ENCODE data around the gene THEM4. TPM values are rescaled to one million over a fixed set of nuclear protein-coding genes. Genes with fewer than 3 reads are reported as not detected.
A peak's percentile ranks its signal among the peaks of the same experiment; 100 is the strongest.
"Not testable (repeated sequence)": the region's sequence is repeated elsewhere in the genome, so short reads cannot be mapped to it uniquely, and the experiment has no call there.

THEM4 gene
- total RNA-seq, 2 experiments from 2014 or later: 29.8 to 31.7 TPM

GRCh38 chr1:151858030-151858746, 51.1 kb downstream of the THEM4 start:
- no peak for ATAC-seq
- ChIA-PET POLR2A (no interaction called here), CTCF (interaction anchor here (0.9 to 2.3 kb wide), 6 partner anchors 9 to 143 kb away, joined by 3 to 9 read pairs (median 5); no protein-coding TSS in a partner anchor)
- Mint-ChIP-seq H3K4me1 (ENCODE audit: low read depth) (no peaks in the 10 kb centered on the region), H3K9me3 (ENCODE audit: insufficient read depth) (no peaks in the 10 kb centered on the region), H3K27me3 (ENCODE audit: low read depth) (peaks cover 12% of the 10 kb centered on the region), H3K36me3 (ENCODE audit: low read depth) (no peaks in the 10 kb centered on the region), H3K4me3 (no peak overlapping the region), H3K27ac (no peak overlapping the region)
- no peak for DNase-seq

- no peak overlapping the region for H3K4me3 Mint-ChIP-seq
- DNase-seq (no peak), ATAC-seq (no peak)
- H3K36me3 Mint-ChIP-seq (ENCODE audit: low read depth): no peaks in the 10 kb centered on the region
- H3K27ac Mint-ChIP-seq: no peak overlapping the region
- no peaks in the 10 kb centered on the region for H3K27me3 Mint-ChIP-seq (ENCODE audit: low read depth)
- no peaks in the 10 kb centered on the region for H3K9me3 Mint-ChIP-seq (ENCODE audit: insufficient read depth)
- ChIA-PET CTCF (interaction anchor here (1.2 to 1.3 kb wide), 2 partner anchors 10 to 146 kb away, joined by 3 read pairs; no protein-coding TSS in a partner anchor), POLR2A (no interaction called here)
- no peaks in the 10 kb centered on the region for H3K4me1 Mint-ChIP-seq (ENCODE audit: low read depth)
Measured at GRCh38 chr1:151855933-151856332, 53.4 kb downstream of the THEM4 start.

- POLR2A ChIA-PET; H3K4me3 Mint-ChIP-seq; H3K27me3 Mint-ChIP-seq (ENCODE audit: low read depth); ATAC-seq; H3K27ac Mint-ChIP-seq; H3K36me3 Mint-ChIP-seq (ENCODE audit: low read depth); DNase-seq; H3K9me3 Mint-ChIP-seq (ENCODE audit: insufficient read depth); H3K4me1 Mint-ChIP-seq (ENCODE audit: low read depth): not testable (repeated sequence)
- CTCF ChIA-PET: interaction anchor here (1.2 to 1.3 kb wide), 2 partner anchors 9 to 146 kb away, joined by 3 read pairs; no protein-coding TSS in a partner anchor
Measured at GRCh38 chr1:151855516-151855915, 53.8 kb downstream of the THEM4 start.

GRCh38 chr1:151854658-151855057, 54.7 kb downstream of the THEM4 start:
- no peaks in the 10 kb centered on the region for H3K9me3 Mint-ChIP-seq (ENCODE audit: insufficient read depth)
- H3K4me1 Mint-ChIP-seq (ENCODE audit: low read depth): no peaks in the 10 kb centered on the region
- no peak overlapping the region for H3K4me3 Mint-ChIP-seq
- no peaks in the 10 kb centered on the region for H3K36me3 Mint-ChIP-seq (ENCODE audit: low read depth)
- H3K27me3 Mint-ChIP-seq (ENCODE audit: low read depth): no peaks in the 10 kb centered on the region
- POLR2A ChIA-PET: no interaction called here
- CTCF ChIA-PET: interaction anchor here (1.5 kb wide), 1 partner anchor 162 kb away, joined by 5 read pairs; no protein-coding TSS in a partner anchor
- no peak for DNase-seq
- ATAC-seq: no peak
- no peak overlapping the region for H3K27ac Mint-ChIP-seq

GRCh38 chr1:151853411-151853943, 55.8 kb downstream of the THEM4 start, which contains the start of gene THEM5:
Gene THEM5 (minus strand): TSS chr1:151853712. CDS start chr1:151853565, 147 bp downstream.
- DNase-seq (no peak), ATAC-seq (peak; percentile 51)
- no peaks in the 10 kb centered on the region for H3K4me1 Mint-ChIP-seq (ENCODE audit: low read depth)
- H3K27me3 Mint-ChIP-seq (ENCODE audit: low read depth): no peaks in the 10 kb centered on the region
- H3K36me3 Mint-ChIP-seq (ENCODE audit: low read depth): no peaks in the 10 kb centered on the region
- no peak within 1 kb of the TSS for H3K4me3 Mint-ChIP-seq
- ChIA-PET CTCF (interaction anchor here (0.9 to 1.5 kb wide), 2 partner anchors 160 to 409 kb away, joined by 3 to 5 read pairs; no protein-coding TSS in a partner anchor), POLR2A (no interaction called here)
- no peak within 1 kb of the TSS for H3K27ac Mint-ChIP-seq
- no peaks in the 10 kb centered on the region for H3K9me3 Mint-ChIP-seq (ENCODE audit: insufficient read depth)

GRCh38 chr1:151852733-151853132, 56.6 kb downstream of the THEM4 start:
- Mint-ChIP-seq H3K9me3 (ENCODE audit: insufficient read depth) (no peaks in the 10 kb centered on the region), H3K4me3 (no peak overlapping the region), H3K27ac (no peak overlapping the region), H3K4me1 (ENCODE audit: low read depth) (no peaks in the 10 kb centered on the region), H3K27me3 (ENCODE audit: low read depth) (no peaks in the 10 kb centered on the region), H3K36me3 (ENCODE audit: low read depth) (no peaks in the 10 kb centered on the region)
- ChIA-PET POLR2A (no interaction called here), CTCF (interaction anchor here (1.3 kb wide), 1 partner anchor 10 kb away, joined by 3 read pairs; no protein-coding TSS in a partner anchor)
- no peak for DNase-seq
- ATAC-seq: no peak

- ATAC-seq (no peak), DNase-seq (no peak)
- Mint-ChIP-seq H3K27ac (no peak overlapping the region), H3K36me3 (ENCODE audit: low read depth) (no peaks in the 10 kb centered on the region), H3K27me3 (ENCODE audit: low read depth) (no peaks in the 10 kb centered on the region), H3K4me1 (ENCODE audit: low read depth) (no peaks in the 10 kb centered on the region), H3K9me3 (ENCODE audit: insufficient read depth) (no peaks in the 10 kb centered on the region), H3K4me3 (no peak overlapping the region)
- ChIA-PET POLR2A (no interaction called here), CTCF (interaction anchor here (1.3 kb wide), 1 partner anchor 9 kb away, joined by 3 read pairs; no protein-coding TSS in a partner anchor)
Measured at GRCh38 chr1:151851886-151852285, 57.4 kb downstream of the THEM4 start.

GRCh38 chr1:151849871-151850270, 59.4 kb downstream of the THEM4 start:
- POLR2A ChIA-PET: no interaction called here
- Mint-ChIP-seq H3K4me3 (no peak overlapping the region), H3K27ac (no peak overlapping the region), H3K4me1 (ENCODE audit: low read depth) (no peaks in the 10 kb centered on the region), H3K36me3 (ENCODE audit: low read depth) (no peaks in the 10 kb centered on the region), H3K27me3 (ENCODE audit: low read depth) (no peaks in the 10 kb centered on the region), H3K9me3 (ENCODE audit: insufficient read depth) (no peaks in the 10 kb centered on the region)
- ATAC-seq: no peak
- DNase-seq: no peak
- CTCF ChIA-PET: interaction anchor here (1.3 to 3.0 kb wide), 2 partner anchors 8 to 13 kb away, joined by 5 to 9 read pairs; no protein-coding TSS in a partner anchor

- ChIA-PET CTCF (interaction anchor here (1.3 to 3.0 kb wide), 3 partner anchors 9 to 12 kb away, joined by 4 to 9 read pairs (median 5); no protein-coding TSS in a partner anchor), POLR2A (interaction anchor here (0.6 to 1.4 kb wide), 2 partner anchors 9 to 18 kb away, joined by 3 to 7 read pairs; partner anchors contain the start of genes C2CD4D and RORC)
- Mint-ChIP-seq H3K4me3 (no peak overlapping the region), H3K4me1 (ENCODE audit: low read depth) (no peaks in the 10 kb centered on the region), H3K36me3 (ENCODE audit: low read depth) (no peaks in the 10 kb centered on the region), H3K27ac (no peak overlapping the region), H3K9me3 (ENCODE audit: insufficient read depth) (no peaks in the 10 kb centered on the region), H3K27me3 (ENCODE audit: low read depth) (no peaks in the 10 kb centered on the region)
- ATAC-seq: no peak
- no peak for DNase-seq
Measured at GRCh38 chr1:151849126-151849525, 60.2 kb downstream of the THEM4 start.

- no peaks in the 10 kb centered on the region for H3K36me3 Mint-ChIP-seq (ENCODE audit: low read depth)
- no peaks in the 10 kb centered on the region for H3K27me3 Mint-ChIP-seq (ENCODE audit: low read depth)
- DNase-seq (no peak), ATAC-seq (no peak)
- ChIA-PET CTCF (interaction anchor here (0.9 to 3.0 kb wide), 3 partner anchors 7 to 154 kb away, joined by 3 to 9 read pairs (median 4); no protein-coding TSS in a partner anchor), POLR2A (interaction anchor here (1.4 kb wide), 1 partner anchor 8 kb away, joined by 7 read pairs; the partner anchor contains the start of gene C2CD4D)
- no peak overlapping the region for H3K4me3 Mint-ChIP-seq
- no peak overlapping the region for H3K27ac Mint-ChIP-seq
- no peaks in the 10 kb centered on the region for H3K4me1 Mint-ChIP-seq (ENCODE audit: low read depth)
- H3K9me3 Mint-ChIP-seq (ENCODE audit: insufficient read depth): no peaks in the 10 kb centered on the region
Measured at GRCh38 chr1:151847867-151848596, 61.3 kb downstream of the THEM4 start.

- no peak for ATAC-seq
- Mint-ChIP-seq H3K36me3 (ENCODE audit: low read depth) (no peaks in the 10 kb centered on the region), H3K27me3 (ENCODE audit: low read depth) (peaks cover under 1% of the 10 kb centered on the region), H3K4me1 (ENCODE audit: low read depth) (no peaks in the 10 kb centered on the region), H3K9me3 (ENCODE audit: insufficient read depth) (no peaks in the 10 kb centered on the region), H3K4me3 (no peak overlapping the region), H3K27ac (peak overlapping the region; percentile 5)
- no peak for DNase-seq
- ChIA-PET POLR2A (interaction anchor here (0.5 to 1.0 kb wide), 2 partner anchors 10 to 368 kb away, joined by 3 read pairs; no protein-coding TSS in a partner anchor), CTCF (interaction anchor here (0.7 to 1.9 kb wide), 6 partner anchors 9 to 155 kb away, joined by 3 to 9 read pairs (median 4); no protein-coding TSS in a partner anchor)
Measured at GRCh38 chr1:151846686-151847237, 62.5 kb downstream of the THEM4 start.
